C4-2B (cell line): ENCODE measurements around the gene KCNJ10.

Experiments
- CTCF ChIP-seq: fragments of 450-650 bp; conservative IDR thresholded peaks from 2 replicates; pipeline ENCODE4 v1.5.1; 2017; ENCODE audit warnings: mild to moderate bottlenecking
- ZFX ChIP-seq: fragments of 450-650 bp; IDR thresholded peaks from 2 replicates; pipeline ENCODE4 v1.6.1; 2017

- no peak for TF ChIP-seq CTCF
- TF ChIP-seq ZFX, result no peak
Measured at GRCh38 chr1:159992161-159992560, 77.8 kb downstream of the KCNJ10 start.
